ENCODE results near the gene GKAP1.

DNA sequence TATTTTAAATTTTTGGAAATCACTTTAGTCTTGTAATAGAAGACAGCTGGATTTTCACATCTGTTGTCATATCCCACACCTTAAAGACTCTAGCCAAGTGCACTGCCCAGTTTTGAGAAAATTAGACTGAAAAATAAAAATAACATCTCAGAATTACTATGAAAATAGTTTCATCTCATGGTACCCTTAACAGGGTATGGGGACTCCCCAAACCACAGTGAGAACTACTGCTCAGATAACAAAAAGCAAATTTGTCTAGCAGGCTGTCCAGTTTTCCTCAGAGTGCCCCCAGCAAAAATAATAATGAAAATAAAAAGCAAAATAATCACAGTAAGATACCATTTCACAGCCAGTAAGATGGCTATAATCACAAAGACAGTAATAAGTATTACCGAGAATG, 116.3 kb downstream of the GKAP1 start:
- TF ChIP-seq EGR2 (tag by site-specific recombination; IDR thresholded peaks at IDR 0.05; ENCODE audit: low read depth) (no peak), REST (tag by site-specific recombination; IDR thresholded peaks at IDR 0.05) (no peak), ZBTB17 (tag by site-specific recombination; IDR thresholded peaks at IDR 0.05) (no peak), CTCF (tag by site-specific recombination; IDR thresholded peaks at IDR 0.05) (no peak), ZNF274 (IDR thresholded peaks at IDR 0.05; ENCODE audit: low read length) (no peak), ZNF274 (tag by site-specific recombination; IDR thresholded peaks at IDR 0.05; ENCODE audit: borderline replicate concordance) (no peak), SETDB1 (IDR thresholded peaks at IDR 0.05; ENCODE audit: insufficient read length, low read length) (no peak)

All from HEK293 (cell line).